GM21717 (cell line): ENCODE results near the gene YKT6.

Experiments
- ATAC-seq: cut with Tn5 transposase; IDR thresholded peaks from one replicate; pipeline ENCODE4 v1.9.1; 2021; ENCODE audit warnings: mild to moderate bottlenecking, moderate library complexity; ENCODE audit not compliant: unreplicated experiment

The YKT6 gene

DNA sequence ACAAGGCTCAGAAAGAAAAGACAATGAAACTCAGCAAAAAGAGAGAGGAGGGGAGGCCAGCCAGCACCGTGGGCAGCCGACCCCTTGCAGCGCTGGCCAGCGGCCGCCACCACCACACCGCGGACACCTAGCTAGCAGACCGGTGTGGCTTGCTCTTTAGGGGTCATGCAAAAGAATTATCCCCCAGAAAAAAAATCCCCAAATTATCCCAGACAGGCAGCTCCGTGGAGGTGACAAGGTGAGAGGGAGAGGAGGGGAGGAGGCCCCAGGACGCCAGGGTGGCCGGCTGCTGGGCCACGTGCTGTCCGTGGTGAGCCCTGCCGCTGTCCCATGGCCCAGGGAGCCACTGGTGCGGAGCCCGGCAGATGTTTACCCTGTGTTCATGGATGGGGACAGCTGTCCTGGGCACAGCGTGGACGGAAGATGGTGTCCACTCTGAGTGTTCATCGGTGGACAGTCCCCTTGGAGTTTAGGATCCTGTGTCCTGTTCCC is 16.5 kb downstream of the YKT6 start:
- no peak for ATAC-seq

DNA sequence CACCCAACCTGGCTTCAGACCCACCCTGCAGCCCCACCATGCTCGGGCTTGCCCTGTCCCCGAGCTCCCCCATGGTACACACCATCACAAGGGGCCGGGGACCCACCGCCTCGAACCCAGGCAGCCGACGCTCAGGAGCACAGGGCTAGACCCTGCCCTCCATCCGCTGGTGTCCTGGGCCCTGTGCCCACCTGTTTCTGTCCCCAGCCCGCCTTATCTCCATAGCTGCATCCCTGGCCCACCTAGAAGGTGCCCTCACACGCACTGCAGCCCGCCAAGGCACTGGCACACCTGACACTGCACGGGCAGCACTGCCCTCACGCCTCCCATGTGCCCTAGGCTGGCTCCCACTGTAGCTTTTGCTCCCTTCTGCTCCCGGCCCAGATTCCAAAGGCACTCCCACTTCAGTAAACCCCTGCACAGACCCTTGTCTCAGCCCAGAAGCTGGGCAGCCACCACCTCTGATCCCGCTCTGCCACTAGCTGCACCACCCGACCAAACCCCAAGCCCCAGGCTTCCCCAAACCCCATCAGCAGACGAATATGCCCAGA is 17.1 kb downstream of the YKT6 start:
- ATAC-seq = no peak

DNA sequence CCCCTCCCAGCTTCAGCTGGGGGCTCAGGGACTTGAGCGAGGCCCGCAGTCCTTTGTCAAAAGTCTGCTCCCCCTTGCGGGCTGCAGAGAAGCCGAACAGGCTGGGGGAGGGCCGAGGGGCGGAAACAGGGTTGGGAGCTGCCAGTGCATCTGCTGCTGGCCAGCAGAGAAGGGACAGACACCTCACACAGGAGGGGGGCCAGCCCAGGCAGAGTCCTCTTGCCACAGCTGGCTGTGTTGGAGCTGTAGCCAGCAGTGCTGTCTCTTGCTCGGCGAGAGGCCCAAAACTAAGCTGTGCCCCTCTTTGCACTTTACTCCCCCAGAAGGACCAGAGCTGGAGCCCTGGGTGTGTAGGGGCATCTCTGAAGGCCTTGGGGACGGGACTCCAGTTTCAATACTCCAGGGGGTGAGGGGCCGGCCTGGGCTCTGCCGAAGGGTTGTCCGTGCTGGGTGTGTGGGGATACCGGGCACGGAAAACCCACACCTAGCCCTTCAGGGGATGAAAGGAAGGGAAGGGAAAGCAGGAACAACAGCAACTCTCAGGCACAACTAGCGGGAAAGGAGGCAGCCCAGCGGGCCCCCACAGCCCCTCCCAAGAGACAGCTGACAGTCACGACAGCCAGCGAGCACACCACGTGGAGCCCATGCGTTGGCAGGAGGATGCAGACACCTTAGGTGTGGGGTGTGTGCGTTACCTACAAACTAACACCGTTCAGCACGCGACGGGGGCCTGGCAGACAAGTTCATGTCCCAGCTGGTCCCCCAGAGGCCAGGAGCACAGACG is 17.8 kb downstream of the YKT6 start:
- ATAC-seq = no peak

DNA sequence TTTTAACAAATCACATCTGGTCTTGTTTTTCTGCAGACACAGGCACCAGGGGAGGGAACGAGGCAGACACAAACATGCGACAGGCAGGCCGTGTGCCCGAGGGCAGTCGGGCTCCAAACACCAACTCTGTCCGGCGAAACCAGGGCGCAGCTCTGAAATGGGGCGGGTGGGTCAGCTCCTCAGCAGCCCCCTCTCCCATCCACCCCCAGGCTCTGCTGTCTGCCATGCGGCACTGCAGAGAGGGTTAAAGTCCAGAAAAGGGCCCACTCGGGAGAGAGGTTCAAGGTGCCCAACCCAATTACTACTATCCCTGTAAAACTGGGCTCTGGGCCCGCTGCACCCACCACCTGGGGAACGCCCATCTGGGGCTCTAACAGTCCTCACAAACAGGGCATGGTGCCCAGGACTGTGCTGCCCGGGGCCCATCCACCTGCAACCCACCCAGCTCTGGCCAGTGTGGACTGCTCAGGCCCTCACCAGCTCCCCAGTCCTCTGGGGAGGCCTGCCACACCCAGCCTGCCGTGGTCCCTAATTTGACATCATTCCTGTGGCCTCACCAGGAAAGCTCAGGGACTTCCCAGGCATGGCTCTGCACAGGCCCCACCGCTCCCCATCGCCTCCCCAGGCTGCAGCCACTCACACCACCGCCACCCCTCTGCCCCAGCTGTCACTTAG is 18.7 kb downstream of the YKT6 start:
- no peak for ATAC-seq

DNA sequence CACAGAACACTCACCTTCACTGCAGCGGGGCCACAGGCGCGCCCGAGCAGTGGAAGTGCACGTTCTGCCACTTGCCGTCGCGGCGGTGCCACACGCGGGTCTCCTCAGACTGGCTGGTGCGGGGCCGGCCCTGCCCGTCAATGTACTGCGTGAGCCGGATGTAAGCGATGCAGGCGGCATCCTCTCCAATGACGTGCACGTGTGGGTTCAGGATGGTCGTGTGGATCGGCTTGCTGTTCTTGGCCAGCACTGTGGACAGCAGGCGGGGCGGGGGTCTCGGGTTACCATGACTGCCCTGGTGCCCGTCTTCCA is 19.2 kb downstream of the YKT6 start:
- ATAC-seq = no peak

DNA sequence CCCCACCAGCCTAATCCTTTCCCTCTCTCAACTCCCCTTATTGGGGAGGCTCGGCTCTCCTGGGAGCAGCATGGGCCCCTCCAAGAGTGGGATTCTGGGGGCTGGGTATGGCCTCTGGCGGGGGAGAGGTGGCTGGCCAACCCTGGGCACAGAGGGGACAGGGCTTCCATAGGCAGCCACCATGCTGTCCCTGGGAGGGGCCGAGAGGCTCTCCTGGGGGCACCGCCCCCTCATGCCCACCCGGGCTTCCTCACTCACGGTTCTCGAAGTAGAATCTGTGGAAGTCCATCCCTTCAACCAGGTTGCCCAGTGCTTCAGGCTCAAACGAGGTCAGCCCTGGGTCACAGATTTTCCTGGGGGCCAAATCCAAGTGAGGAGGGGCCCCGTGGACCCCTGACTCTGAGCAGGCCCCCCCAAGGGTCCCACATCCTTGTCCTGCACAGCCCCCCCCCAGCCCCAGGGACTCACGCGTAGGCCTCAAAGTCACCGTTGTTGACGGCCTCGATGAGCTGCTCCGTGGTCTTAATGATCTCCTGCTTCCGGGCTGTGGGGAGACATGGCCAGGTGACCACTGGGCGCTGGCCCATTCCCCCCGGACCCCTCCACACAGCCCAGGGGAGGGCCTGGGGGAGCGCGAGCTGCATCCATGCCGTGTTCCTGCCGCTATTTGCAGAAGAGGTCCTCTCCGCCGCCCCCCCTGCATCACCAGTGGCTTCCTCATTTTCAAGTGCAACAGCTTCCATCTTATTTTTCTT is 19.8 kb downstream of the YKT6 start:
- no peak for ATAC-seq

DNA sequence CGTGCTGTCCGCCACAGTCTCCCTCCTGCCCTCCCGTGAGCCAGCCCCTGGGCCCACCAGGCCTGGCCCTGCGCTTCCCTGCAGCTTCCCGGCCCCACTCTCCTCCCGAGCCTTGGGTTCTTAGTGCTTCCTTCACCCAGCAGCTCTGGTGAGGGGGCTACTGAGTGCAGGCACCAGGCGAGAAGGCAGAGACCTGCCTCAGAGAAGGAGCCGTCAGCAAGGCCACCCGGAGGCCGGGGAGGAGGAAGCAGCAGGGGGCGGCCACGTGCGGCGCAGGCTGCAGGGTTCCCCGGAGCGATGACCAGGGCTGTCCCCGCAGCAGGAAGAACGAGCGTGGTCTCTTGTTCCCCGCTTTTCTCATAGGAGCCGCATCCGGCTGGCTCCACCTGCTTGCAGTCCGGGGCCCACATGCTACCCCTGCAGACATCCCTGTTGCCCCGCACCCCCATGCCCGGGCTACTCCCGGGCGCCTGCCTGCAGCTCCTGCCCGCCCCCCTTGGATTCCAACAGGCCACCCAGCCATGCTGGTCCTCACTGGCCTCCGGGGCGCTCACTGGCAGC is 20.5 kb downstream of the YKT6 start:
- no peak for ATAC-seq

DNA sequence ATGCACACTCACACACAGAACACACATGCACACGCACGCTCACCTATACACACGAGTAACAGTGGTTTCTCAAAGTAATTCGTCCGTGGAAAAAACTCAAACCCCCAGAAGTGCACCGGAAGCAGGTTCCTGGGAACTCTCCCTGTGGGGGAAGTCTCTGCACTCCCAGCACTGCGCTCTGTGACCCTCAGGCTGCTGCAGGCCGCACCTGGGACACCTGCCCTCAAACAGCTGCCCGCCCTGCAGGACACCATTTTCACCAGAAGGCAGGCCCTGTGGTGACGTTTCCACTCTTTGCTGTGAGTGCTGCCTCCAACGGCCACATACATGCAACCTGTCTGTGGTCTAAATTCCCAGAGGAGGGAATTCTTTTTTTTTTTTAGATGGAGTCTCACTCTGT is 21.3 kb downstream of the YKT6 start:
- no peak for ATAC-seq

DNA sequence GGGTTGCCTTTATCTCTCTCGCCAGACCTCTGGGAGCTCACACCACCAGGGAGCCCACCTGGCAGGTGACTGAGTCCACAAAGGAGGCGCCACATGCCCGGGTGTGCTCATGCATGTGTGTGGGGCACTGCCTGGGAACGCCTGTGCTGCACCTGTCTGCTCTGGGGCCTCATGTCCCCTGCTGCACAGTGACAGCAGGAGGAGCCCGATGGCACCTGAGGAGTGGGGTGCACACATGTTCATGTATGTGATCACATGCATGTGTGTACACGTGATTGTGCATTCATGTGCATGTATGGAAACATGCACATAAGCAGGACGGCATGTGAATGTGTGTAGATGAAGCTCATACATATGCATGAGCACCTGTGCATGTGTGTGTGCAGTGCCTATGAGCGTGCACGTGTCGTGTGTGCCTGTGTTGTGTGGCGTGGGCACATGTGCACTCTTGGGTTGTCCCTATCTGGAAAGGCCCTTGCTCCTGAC is 22.0 kb downstream of the YKT6 start:
- no peak for ATAC-seq

DNA sequence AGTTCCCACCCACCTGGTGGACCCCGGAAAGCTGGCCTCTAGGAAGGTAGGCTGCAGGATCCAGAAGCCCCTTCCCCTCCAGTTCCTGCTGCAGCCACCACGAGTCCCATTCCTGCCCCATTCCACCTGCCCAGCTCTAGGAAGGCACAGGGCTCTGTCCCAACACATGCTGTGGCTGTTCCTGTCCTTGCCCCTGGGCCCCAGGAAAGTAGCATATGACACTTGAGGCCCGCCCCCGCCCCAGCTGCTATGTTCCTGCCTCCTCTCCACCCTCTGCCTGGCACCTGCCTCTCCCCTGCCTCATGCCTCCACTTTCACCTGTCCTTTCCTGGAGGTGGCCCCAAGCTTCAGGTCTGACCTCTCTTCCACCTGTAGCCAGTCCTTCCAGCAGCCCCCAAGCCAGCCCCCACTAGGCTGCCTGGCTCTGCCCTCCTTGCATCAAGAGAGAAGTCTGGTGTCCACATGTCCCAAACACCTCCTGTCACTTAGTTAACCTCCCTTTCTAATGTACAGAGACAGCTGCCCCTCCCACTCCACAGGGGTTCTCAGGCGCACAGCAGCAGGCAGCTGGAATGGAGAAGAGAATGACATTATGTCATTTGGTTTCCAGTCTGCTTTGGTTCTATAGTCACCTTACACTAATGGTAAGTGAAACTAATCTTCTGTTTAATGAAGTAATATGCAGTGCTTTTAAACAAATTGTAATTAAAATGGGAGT is 22.7 kb downstream of the YKT6 start:
- no peak for ATAC-seq

DNA sequence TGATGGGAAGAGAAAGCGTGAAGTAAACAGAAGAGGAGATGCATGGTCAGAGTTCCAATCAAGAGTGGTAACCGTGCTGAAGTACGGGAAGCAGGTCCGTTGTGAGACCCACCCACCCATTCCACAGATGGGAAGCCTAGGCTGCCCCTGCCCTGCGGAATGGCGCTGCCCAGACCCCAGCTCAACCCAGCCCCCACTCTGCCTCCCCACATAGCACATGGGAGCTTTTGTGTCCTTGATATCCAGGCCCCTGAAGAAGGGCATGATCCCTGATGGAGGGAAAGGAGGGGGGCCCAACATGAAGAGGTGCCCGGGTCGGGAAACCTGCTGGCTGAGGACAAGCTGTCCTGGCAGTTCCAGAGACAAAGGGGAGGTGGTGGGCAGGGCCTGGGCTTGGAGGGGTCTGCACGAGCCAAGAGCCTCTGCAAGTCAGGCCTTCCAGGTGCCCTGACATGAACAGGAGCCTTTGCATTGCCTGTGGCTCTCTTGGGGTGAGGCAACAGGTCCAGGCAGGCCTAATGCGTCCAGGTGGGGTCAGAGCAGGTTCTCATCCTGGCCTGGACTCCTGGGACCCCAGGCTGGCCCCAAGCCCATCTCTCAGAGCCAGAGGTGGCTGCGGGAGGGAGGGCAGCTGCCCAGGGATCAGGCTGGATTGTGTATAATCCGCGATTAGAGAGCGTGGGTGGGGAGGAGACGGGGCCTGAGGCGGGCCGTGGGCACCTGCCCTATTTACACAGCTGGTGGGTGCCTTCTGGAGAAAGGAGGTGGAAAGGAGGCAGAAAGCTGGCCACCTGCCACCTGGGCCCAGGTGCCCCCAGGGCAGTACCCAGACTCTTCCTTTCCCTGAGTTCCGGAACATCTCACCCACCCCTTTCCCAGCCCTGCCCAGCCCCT is 23.5 kb downstream of the YKT6 start:
- no peak for ATAC-seq

DNA sequence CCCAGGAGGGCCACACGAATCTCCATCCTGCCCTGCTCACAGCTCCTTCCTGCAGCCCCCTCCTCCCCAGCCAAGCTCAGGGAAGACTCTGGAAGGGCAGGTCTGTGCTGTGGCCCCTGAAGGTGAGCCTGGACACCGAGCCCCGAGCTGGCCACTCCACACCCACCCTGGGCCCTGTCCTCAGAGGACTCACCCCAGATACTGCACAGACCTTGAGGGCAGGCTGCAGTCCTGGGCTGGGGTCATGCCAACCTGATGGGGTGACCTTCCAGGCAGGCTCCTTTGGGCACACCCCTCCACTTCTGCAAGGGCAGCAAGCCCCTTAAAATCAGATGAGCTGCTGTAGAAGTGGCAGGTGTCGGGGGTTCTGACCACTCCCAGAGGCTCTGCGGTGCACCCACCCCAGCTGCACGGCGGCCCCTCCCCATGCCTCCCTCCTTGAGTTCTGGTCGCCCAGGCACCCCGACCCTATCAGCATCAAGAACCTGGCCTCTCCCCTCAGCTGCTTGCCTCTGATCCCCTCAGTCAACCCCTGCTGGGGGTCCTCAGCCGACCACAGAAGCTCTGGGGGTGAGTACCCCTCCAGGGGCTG is 24.3 kb downstream of the YKT6 start:
- ATAC-seq = no peak

DNA sequence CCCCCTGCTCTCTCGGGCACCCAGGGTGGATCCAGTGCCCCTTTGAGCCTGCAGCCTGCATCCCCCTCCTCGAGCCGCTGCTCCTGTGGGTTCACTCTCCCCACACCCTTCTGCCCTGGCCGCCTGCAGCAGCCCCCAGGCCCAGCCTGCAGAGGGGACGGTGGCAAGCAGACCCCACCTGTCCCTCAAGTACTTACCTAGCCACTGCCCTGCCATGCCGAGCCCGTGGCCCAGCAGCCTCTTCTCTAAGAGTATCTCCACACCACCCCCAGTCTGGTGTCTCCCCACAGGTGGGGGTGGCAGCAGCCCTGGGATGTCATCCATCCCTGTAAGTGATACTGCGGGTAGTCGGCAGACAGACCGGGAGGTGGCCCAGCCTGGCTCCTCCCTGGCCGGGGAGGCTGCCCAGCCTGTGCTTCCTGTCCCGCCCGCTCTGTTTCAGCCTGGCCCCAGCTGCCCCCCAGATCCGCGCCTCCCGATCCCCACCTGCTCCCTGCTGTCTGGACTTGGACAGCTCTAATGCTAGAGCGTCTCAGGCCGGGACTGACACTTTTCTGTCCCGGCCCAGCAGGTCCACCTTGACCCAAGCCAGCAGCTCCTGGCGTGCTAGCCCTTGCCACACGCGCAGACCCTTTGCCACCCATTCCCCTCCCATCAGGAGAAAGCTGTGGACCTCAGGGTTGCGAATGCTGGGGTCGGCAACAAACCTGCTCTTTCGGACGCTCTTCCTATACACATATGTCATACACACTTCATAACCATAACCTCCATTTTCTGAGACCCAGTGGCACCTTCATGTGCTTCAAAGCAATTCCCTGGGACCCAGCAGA is 25.0 kb downstream of the YKT6 start:
- ATAC-seq = no peak

DNA sequence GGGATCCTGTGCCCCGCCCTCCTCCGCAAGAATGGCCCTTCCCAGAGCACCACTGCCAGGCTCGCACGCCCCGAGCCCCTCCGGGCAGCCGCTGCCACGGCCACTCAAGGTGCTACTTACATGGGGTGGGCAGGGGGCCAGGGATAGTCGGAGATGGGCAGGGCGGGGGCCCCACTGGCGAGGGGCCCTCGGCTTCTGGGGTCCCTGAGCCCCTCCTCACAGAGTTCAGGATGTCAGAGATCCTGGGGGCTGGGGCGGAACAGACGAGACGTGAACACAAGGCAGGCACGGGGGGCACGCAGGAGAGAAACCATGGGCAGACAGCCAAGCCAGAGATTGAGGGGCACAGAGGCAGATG is 25.6 kb downstream of the YKT6 start:
- ATAC-seq = no peak

DNA sequence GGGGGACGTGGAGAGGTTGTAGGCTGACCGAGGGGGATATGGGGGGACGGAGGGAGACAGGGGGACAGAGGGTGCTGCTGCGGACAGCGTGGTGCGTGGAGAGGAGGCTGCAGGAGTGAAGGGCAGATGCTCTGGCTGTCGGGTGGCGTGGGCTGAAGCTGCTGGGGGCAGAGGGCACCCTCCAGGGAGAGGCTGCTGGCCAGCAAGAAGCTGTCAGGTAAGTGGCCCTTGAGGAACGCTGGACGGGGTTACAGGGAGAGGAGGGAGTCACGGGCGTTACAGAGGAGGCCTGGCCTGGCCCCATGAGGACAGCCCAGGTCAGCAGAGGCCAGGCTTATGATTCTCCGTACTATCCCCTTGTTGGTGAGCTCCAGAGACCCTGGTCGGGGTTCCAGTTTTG is 27.1 kb downstream of the YKT6 start:
- no peak for ATAC-seq

DNA sequence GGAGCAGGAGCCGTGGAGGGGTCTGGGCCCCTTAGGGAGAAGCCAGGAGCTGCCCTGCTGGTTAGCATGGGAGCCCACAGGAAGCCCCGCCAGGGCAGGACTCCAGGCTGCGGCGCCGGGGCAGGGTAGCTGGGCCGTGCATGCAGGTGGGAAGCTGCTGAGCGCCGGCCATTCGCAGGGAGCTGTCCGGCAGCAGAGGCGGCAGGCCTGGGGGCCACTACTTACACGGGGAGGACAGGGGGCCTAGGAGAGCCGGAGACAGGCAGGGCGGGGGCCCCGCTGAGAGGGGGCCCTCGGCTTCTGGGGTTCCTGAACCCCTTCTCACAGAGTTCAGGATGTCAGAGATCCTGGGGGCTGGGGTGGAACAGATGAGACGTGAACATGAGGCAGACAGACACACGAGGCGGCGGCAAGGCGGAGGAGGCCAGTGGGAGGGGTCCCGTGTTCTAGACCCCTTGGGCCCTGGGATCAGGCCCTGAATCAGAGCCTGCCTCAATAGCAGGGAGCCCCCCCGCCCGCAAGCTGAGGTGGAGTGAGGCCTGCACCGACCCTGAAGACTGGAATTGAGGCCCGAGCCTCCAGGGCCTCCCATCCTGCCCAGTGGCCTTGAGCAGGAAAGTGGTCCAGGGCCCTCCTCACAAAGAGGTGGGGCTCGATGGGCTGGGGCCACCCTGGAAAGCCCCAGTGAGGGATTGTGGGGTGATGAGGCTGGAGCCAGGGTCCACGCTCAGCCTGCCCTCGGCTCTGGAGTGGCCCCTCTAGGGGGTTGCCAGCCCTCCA is 28.0 kb downstream of the YKT6 start:
- ATAC-seq = no peak

DNA sequence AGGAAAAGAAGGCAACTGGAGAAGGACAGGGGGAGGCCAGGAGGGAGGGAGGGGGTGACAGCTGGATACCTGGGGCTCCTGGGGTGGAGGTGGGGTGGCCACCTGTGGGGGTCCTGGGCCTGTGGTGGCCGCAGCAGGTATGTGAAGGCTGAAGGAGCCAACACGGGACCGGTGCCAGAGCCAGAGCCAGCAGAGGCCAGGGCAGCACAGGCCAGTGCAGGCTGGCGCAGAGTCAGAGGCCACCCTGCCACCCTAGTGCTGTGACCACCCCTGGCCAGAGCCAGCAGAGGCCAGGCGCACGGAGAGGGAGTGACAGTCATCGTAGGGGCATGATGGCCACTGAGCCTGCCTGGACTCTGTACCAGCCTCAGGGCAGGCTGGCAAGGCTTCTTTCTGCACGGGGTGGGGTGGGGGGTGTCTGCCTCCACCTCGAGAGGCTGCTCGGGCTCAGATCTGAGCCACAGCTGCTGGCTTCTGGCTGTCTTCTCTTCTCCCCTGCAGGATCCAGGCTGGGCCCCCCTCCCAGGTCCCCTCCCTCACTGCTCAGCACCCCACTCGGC is 28.8 kb downstream of the YKT6 start:
- no peak for ATAC-seq
